Retinal pigment epithelial cell (primary cell): ENCODE data around the gene SYCP2.

Experiments
- DNase-seq: peaks from one replicate; pipeline ENCODE4 v3.0.0-alpha.2; 2010; ENCODE audit warnings: low read depth
- H3K4me3 ChIP-seq: 2 replicates; pipeline ENCODE4 v1.5.1; 2011; ENCODE audit warnings: mild to moderate bottlenecking, low read length, control low read depth, moderate library complexity
- CTCF ChIP-seq: conservative IDR thresholded peaks from 2 replicates; pipeline ENCODE4 v1.5.1; 2011; ENCODE audit warnings: low read depth, low read length, control low read depth, inconsistent platforms

Gene SYCP2

GRCh38 chr20:59822291-59823029 lies 111.0 kb downstream of the SYCP2 start:
- TF ChIP-seq CTCF: no peak
- H3K4me3 ChIP-seq: no peak overlapping the region
- no peak for DNase-seq

- H3K4me3 ChIP-seq: no peak overlapping the region
- TF ChIP-seq CTCF: no peak
- no peak for DNase-seq
These were observed 111.6 kb downstream of the SYCP2 start for GRCh38 chr20:59821788-59822187.

- TF ChIP-seq CTCF: no peak
- DNase-seq: no peak
- no peak overlapping the region for H3K4me3 ChIP-seq
These were observed 112.2 kb downstream of the SYCP2 start for GRCh38 chr20:59821201-59821600.

GRCh38 chr20:59820204-59821041 lies 113.0 kb downstream of the SYCP2 start:
- TF ChIP-seq CTCF: no peak
- no peak for DNase-seq

GRCh38 chr20:59819496-59820203 lies 113.8 kb downstream of the SYCP2 start:
- no peak for TF ChIP-seq CTCF
- no peak for DNase-seq
- no peak overlapping the region for H3K4me3 ChIP-seq

More at GRCh38 chr20:59820204-59821041, 113.0 kb downstream of the SYCP2 start:
- no peak overlapping the region for H3K4me3 ChIP-seq

- H3K4me3 ChIP-seq: no peak overlapping the region
- no peak for TF ChIP-seq CTCF
- no peak for DNase-seq
These were observed 114.5 kb downstream of the SYCP2 start for GRCh38 chr20:59818911-59819310.
